HG03469 (cell line): ENCODE data around the gene ZBTB12.
"Not testable (repeated sequence)": the region's sequence is repeated elsewhere in the genome, so short reads cannot be mapped to it uniquely, and the experiment has no call there.

Experiments used
- ATAC-seq: cut with Tn5 transposase; IDR thresholded peaks from one replicate; pipeline ENCODE4 v1.9.1; 2021; ENCODE audit warnings: mild to moderate bottlenecking, moderate library complexity, moderate number of reproducible peaks; ENCODE audit not compliant: unreplicated experiment

ZBTB12 gene, protein sequence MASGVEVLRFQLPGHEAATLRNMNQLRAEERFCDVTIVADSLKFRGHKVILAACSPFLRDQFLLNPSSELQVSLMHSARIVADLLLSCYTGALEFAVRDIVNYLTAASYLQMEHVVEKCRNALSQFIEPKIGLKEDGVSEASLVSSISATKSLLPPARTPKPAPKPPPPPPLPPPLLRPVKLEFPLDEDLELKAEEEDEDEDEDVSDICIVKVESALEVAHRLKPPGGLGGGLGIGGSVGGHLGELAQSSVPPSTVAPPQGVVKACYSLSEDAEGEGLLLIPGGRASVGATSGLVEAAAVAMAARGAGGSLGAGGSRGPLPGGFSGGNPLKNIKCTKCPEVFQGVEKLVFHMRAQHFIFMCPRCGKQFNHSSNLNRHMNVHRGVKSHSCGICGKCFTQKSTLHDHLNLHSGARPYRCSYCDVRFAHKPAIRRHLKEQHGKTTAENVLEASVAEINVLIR

DNA sequence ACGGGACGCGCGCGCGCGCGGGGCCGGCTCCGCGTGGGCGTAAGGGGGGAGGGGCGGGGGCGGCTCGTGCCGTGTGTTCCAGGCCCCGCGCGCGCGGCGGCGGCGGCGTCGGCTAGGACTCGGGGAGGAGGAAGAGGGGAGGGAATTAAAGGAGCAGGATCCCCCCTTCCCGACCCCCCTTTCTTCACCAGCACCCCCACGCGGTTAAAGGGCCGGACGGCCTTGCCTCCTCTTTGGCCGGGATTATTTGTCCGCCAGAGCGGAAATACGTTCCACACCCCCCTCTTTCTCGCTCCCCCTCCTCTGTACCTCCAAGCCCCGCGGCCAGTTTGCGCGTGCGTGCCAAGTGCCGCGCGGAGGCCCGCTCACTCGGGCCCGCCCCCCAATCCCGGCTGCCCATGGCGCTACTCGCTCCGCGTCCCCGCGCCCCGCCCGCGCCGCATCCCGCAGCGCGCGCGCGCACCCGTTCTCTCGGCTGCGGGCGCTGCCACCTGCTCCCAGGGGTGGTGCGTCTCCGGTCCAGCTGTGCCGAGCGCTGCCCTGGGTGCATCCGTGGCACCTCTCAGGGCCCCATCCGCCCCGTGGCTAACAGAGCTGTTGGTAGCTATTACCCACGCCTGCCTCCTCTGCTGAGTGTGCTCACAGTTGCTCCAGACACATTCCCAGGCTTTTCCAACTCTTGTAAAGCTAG lies at the start of gene ZBTB12:
Gene ZBTB12 (minus strand): TSS at position 134 of the 691 bp plus-strand sequence. CDS start 781 bp downstream, outside the sequence.
- ATAC-seq, result no peak

DNA sequence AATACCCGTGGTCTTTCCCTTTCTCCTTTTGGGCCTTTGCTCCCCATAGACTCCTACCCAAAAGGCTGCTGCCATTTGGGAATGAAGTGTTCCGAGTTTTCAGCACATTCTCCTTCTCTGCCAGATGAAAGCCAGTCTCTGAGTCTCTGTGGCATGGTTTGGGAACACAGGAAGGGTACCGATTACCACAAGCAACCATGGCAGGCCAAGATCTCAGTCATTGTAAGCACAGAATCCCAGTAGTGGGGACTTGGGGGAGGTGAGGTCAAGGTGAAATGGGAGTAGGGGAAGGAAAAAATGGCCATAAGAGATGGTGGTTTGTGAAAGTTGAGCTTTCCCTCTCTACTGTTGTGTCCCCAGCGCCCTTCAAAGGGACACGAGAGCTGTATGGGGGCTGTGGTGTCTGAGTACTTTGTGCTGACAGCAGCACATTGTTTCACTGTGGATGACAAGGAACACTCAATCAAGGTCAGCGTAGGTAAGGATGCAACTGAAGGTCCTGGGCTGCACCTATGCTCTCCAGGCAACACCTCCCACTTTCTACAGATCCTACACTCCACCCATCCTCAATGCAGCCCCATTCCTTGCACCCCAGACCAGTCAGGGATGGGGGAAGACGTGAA lies 48.2 kb upstream of the ZBTB12 start:
- no peak for ATAC-seq

DNA sequence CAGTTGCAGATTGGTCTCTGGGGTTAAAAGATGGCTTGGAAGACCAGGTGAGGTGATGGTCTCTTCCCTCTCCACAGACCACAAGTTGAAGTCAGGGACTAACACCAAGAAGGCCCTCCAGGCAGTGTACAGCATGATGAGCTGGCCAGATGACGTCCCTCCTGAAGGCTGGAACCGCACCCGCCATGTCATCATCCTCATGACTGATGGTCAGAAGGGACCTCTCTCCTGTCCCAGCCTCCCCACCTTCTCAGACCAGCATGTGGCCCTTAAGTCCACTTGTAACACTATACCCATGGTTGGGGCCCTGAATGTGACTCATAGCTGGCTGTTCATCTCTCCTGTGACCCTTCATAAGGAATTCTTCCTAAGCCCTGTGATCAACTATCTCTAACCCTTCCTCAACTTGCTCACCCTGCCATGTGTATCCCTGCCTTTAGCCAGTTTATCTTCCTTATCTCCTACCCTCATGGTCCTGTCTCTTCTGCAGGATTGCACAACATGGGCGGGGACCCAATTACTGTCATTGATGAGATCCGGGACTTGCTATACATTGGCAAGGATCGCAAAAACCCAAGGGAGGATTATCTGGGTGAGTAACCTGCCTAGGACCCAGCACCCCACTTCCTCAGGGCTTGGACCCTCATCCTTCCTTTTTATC lies 47.0 kb upstream of the ZBTB12 start:
- no peak for ATAC-seq

DNA sequence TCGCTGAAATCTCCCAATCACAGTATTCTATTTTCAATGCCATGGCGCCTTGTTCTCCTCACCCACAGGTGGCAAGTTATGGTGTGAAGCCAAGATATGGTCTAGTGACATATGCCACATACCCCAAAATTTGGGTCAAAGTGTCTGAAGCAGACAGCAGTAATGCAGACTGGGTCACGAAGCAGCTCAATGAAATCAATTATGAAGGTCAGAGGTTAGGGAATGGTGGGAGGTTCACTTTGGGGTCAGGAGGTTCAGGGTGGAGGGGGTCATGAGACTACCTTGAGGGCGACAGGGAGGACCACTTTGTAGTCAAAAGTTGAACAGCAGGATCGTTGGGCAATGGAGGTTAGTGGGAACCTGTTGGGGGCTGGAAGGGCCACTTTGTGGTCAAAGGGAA lies 46.4 kb upstream of the ZBTB12 start:
- no peak for ATAC-seq

DNA sequence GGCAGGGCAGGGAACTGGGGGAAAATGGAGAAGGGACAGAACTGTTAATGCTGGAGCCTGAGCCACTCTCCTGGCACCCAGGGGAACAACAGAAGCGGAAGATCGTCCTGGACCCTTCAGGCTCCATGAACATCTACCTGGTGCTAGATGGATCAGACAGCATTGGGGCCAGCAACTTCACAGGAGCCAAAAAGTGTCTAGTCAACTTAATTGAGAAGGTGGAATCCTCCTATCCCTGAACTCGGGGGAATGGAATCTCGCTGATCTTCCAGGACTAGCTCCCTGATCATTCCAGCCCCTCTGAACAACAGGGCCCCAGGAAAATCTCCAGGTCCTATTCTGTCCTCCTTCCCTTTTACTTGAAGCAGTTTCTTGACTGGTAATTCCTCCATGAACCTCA lies 46.0 kb upstream of the ZBTB12 start:
- ATAC-seq, result no peak

DNA sequence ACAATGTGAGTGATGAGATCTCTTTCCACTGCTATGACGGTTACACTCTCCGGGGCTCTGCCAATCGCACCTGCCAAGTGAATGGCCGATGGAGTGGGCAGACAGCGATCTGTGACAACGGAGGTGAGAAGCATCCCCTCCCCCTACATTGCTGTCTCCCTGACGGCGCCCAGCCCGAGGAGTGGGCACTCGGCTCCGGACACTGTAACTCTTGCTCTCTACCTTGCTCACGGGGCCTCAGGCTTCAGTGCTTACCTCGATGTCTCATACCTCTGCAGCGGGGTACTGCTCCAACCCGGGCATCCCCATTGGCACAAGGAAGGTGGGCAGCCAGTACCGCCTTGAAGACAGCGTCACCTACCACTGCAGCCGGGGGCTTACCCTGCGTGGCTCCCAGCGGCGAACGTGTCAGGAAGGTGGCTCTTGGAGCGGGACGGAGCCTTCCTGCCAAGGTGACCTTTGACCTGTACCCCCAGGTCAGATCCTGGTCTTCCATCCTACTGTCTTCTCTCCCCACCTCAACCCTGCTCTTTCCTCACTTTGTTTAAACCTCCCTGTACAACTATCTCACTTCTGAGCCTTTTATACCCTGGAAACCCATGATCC lies 45.3 kb upstream of the ZBTB12 start:
- no peak for ATAC-seq

DNA sequence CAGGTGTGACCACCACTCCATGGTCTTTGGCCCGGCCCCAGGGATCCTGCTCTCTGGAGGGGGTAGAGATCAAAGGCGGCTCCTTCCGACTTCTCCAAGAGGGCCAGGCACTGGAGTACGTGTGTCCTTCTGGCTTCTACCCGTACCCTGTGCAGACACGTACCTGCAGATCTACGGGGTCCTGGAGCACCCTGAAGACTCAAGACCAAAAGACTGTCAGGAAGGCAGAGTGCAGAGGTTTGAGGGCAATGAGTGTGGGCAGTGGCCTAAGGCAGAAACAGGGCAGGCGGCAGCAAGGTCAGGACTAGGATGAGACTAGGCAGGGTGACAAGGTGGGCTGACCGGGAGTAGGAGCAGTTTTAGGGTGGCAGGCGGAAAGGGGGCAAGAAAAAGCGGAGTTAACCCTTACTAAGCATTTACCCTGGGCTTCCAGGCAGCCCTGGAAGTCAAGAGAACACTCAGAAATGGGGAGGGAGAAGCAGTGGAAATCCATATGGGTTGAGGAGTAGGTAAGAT lies 44.5 kb upstream of the ZBTB12 start:
- ATAC-seq, result no peak

DNA sequence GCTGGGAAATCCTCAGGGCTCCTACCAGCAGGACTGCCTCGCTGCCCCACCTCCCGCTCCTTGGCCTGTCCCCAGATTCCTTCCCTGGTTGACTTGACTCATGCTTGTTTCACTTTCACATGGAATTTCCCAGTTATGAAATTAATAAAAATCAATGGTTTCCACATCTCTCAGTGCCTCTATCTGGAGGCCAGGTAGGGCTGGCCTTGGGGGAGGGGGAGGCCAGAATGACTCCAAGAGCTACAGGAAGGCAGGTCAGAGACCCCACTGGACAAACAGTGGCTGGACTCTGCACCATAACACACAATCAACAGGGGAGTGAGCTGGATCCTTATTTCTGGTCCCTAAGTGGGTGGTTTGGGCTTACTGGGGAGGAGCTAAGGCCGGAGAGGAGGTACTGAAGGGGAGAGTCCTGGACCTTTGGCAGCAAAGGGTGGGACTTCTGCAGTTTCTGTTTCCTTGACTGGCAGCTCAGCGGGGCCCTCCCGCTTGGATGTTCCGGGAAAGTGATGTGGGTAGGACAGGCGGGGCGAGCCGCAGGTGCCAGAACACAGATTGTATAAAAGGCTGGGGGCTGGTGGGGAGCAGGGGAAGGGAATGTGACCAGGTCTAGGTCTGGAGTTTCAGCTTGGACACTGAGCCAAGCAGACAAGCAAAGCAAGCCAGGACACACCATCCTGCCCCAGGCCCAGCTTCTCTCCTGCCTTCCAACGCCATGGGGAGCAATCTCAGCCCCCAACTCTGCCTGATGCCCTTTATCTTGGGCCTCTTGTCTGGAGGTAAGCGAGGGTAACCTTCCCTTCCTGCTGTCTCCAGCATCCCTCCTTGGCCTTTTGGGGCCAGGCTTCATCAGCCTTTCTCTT lies 43.9 kb upstream of the ZBTB12 start, which contains the start of gene CFB:
Gene CFB (plus strand): TSS at position 589 of the 863 bp plus-strand sequence. CDS start 127 bp downstream, at position 716.
- no peak for ATAC-seq

DNA sequence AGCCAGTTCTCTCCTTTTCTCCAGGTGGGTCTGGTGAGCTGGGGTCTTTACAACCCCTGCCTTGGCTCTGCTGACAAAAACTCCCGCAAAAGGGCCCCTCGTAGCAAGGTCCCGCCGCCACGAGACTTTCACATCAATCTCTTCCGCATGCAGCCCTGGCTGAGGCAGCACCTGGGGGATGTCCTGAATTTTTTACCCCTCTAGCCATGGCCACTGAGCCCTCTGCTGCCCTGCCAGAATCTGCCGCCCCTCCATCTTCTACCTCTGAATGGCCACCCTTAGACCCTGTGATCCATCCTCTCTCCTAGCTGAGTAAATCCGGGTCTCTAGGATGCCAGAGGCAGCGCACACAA lies 43.2 kb upstream of the ZBTB12 start:
- no peak for ATAC-seq

DNA sequence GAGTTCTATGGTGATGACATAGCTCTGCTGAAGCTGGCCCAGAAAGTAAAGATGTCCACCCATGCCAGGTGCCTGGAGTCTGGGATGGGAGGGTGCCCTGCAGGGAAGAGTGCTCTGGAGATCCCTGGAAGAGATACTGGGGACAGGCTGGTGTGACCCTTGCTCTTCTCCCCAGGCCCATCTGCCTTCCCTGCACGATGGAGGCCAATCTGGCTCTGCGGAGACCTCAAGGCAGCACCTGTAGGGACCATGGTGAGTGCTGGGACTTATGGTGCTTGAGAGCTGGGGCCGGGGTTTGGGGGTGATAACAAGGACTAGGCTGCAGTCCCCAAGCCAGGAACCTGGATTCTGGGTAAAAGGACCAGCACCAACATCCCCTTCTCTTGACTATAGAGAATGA lies 41.9 kb upstream of the ZBTB12 start:
- no peak for ATAC-seq

DNA sequence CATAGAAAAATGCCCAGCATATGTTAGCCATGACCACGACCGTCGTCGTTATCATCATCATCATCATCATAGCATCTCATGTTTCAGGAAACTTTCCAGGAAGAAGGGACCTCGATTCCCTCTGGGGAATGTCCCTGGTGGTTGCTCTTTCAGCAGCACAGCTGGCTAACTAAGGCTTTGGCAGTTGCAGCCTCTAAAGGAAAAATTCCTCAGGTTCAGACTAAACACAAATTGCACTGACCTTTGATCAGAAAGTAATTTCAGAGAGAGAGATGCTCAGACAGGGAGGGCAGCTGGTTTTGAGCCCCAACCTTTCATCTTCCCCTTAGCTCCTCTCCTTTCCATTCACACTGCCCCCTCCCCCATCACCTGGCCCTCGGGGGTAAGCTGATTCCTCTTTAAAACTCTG lies 38.4 kb upstream of the ZBTB12 start:
- no peak for ATAC-seq

DNA sequence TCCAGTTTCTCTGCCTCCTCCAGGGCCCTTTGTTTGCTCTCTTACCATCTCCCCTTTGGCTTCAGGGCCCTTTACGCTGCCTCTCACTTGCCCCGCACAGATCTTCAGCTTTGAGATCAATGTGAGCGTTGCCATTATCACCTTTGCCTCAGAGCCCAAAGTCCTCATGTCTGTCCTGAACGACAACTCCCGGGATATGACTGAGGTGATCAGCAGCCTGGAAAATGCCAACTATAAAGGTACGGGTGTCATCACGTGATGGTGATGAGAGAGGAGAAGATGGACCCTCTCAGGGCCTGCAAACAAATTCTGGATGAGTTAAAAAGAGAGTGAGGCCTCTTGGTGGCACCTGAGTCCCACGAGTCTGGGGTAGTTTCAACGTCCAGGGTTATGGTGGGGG lies 33.9 kb upstream of the ZBTB12 start:
- no peak for ATAC-seq

DNA sequence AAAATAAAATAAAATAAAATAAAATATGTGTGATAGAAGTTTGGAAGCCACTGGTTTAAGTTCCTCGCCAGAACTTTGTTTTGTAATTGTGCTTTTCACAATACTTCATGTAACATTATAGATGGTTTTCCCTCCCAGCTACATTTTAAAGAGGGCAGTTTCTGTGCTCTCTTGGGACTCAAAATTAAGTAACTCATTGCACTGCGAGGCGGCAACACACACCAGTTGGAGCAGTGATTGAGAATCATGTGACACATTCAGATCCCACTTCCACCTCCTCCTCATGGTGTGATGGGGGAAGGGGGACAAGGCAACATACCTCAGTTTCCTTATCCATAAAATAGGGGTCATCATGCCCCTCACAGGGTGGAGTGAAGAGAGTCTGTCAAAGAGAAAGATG lies 33.1 kb upstream of the ZBTB12 start:
- no peak for ATAC-seq

DNA sequence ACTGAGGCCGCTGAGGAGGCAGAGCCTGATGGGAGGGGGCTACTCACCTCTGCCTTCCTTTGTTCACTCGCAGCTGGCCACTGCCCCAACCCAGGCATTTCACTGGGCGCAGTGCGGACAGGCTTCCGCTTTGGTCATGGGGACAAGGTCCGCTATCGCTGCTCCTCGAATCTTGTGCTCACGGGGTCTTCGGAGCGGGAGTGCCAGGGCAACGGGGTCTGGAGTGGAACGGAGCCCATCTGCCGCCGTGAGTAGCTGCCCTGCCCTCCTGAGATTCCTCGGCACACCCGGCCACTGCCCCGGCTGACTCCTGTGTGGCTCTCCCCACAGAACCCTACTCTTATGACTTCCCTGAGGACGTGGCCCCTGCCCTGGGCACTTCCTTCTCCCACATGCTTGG lies 31.7 kb upstream of the ZBTB12 start:
- ATAC-seq, result no peak

DNA sequence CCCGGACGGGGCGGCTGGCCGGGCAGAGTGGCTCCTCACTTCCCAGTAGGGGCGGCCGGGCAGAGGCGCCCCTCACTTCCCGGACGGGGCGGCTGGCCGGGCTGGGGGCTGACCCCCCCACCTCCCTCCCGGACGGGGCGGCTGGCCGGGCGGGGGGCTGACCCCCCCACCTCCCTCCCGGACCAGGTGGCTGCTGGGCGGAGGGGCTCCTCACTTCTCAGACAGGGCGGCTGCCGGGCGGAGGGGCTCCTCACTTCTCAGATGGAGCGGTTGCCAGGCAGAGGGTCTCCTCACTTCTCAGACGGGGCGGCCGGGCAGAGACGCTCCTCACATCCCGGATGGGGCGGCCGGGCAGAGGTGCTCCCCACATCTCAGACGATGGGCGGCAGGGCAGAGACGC lies 30.3 kb upstream of the ZBTB12 start:
- ATAC-seq, result not testable (repeated sequence)

DNA sequence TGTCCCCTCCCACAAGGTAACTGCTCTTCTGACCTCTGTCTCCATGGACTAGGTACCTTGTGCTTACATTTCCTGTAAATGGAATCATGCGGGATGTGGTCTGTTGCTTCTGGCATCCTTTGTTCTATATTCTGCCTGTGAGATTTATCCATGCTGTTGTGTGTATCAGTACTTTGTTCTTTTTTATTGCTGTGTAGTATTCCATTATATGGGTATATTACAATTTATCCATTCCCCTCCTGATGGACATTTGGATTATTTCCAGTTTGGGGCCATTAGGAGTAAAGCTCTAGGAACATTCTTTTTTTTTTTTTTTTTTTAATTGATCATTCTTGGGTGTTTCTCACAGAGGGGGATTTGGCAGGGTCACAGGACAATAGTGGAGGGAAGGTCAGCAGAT lies 29.1 kb upstream of the ZBTB12 start:
- ATAC-seq, result no peak

DNA sequence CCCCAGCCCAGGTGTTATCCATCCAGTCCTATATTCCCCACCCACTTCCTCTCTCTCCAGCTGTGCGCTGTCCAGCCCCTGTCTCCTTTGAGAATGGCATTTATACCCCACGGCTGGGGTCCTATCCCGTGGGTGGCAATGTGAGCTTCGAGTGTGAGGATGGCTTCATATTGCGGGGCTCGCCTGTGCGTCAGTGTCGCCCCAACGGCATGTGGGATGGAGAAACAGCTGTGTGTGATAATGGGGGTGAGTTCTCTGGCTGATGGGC lies 26.7 kb upstream of the ZBTB12 start:
- ATAC-seq, result no peak

DNA sequence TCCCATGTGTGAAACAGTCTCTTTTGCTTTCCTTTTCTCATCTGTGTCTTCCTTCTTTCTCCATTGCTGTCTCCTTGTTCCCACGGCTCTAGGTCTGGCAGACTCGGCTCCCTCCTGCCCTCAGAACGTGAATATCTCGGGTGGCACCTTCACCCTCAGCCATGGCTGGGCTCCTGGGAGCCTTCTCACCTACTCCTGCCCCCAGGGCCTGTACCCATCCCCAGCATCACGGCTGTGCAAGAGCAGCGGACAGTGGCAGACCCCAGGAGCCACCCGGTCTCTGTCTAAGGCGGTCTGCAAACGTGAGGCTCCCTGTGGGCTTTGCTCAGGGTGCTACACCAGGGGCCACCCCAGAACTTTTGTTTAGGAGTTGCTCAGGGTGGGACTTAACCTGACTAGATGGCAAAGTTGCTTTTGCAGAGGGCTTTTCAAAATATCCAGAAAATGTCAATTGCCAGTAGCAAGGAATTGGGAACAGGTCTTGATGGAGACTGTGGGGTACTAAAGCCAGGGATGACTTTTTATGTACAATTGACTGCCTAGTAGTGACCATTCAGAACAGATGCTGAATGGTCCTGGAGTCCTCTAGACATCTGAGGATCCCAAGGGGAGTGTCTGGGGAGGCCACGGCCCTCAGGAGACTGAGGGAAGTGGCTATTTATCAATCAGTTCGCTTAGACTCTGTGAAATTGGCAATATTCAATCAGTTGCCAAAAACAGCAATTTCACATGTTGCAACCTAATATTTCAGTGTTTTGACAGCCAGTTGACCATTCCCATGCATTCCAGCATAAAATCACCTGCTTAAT lies 26.2 kb upstream of the ZBTB12 start:
- ATAC-seq, result no peak

DNA sequence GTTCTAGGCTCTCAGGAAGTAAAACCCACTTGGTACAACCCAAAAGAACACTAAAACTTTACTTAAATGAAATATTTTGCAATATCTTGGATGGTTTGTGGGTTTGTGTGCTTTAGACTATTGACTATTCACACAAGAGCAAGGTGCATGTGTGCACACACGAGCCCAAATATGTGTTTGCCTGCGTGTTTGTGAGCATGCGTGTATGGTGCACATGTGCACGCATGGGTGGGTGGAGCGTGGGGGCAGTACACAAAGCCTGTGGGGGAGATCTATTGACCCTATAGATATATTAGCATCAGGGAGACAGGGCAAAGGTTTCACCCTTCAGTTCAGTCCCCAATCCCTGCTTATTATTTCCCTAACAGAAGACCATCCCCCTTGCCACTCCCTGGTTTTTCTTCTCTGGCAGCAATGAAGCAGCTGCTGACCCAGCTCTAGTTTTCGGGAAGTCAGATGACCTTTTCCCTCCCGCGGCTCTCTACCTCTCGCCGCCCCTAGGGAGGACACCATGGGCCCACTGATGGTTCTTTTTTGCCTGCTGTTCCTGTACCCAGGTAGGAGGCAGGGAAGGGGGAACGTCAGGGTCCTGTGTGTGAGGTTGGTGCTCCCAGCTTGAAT lies 25.5 kb upstream of the ZBTB12 start, which contains the start of gene C2:
Gene C2 (plus strand): TSS at position 476 of the 621 bp plus-strand sequence. CDS start 36 bp downstream, at position 512.
- ATAC-seq, result no peak
